ENCODE measurements around the gene TNNC2. TPM values are rescaled to one million over a fixed set of nuclear protein-coding genes. Genes with fewer than 3 reads are reported as not detected.
A peak's percentile ranks its signal among the peaks of the same experiment; 100 is the strongest.

TNNC2 gene
- total and polyA plus RNA-seq, 2 experiments from 2014 or later, result 0.59 to 32.5 TPM

- peaks cover 16% of the 10 kb centered on the region for H3K27me3 Mint-ChIP-seq (ENCODE audit: insufficient read depth, low read depth, poor library complexity)
- no peaks in the 10 kb centered on the region for H3K9me2 ChIP-seq (ENCODE audit: insufficient read depth)
- ATAC-seq (no peak), DNase-seq (ENCODE audit: low spot score) (no peak)
- peak overlapping the region; percentile 77 for H3K4me3 Mint-ChIP-seq
- TF ChIP-seq ZNF114 (CRISPR knock-in tag; IDR thresholded peaks at IDR 0.05) (no peak), EZH2 (IDR thresholded peaks at IDR 0.05; ENCODE audit: low read depth, unreplicated experiment) (no peak), EZH2phosphoT487 (IDR thresholded peaks at IDR 0.05; ENCODE audit: unreplicated experiment) (no peak), ZNF462 (CRISPR knock-in tag; IDR thresholded peaks at IDR 0.05) (no peak), JUNB (IDR thresholded peaks at IDR 0.05; ENCODE audit: unreplicated experiment) (no peak), NANOG (IDR thresholded peaks at IDR 0.05; ENCODE audit: borderline replicate concordance) (no peak), ZNF331 (CRISPR knock-in tag; IDR thresholded peaks at IDR 0.05; ENCODE audit: low read depth) (no peak)
- H3K79me2 ChIP-seq (replicated peaks; ENCODE audit: insufficient read depth), result 0 out of 2 replicates have a peak, but pooled peaks cover 3% of the 10 kb centered on the region
- H3K27ac Mint-ChIP-seq, result no peak overlapping the region
- peaks cover 14% of the 10 kb centered on the region; the same call in 2 of the 3 replicates for H3K36me3 Mint-ChIP-seq (ENCODE audit: low read depth)
- peaks cover 20% of the 10 kb centered on the region; the same call in 1 of the 2 replicates for H3K4me1 ChIP-seq (ENCODE audit: insufficient read depth)
- no peaks in the 10 kb centered on the region for H3K36me3 ChIP-seq (ENCODE audit: insufficient read depth)
- no peak overlapping the region for H3K27ac ChIP-seq (ENCODE audit: low read depth)
- peak overlapping the region; percentile 85 for H3K4me2 ChIP-seq
- H2AFZ ChIP-seq, result no peak overlapping the region
- H3K9me3 Mint-ChIP-seq, result no peaks in the 10 kb centered on the region; the same call in 2 of the 3 replicates
- no peaks in the 10 kb centered on the region for H3K27me3 ChIP-seq (ENCODE audit: insufficient read depth)
- H3K4me1 Mint-ChIP-seq, result peaks cover 12% of the 10 kb centered on the region
- H3F3A ChIP-seq (replicated peaks; ENCODE audit: low read depth), result peaks cover 15% of the 10 kb centered on the region
- H4K20me1 ChIP-seq (replicated peaks; ENCODE audit: insufficient read depth), result peaks cover 13% of the 10 kb centered on the region
- peak overlapping the region; percentile 82 for H3K4me3 ChIP-seq
Measured at GRCh38 chr20:45834797-45835161, 7.7 kb upstream of the TNNC2 start.

All from GM23338 (cell line).